Erythroblast (primary cell): ENCODE measurements around the gene CEP295NL.
"Not testable (repeated sequence)": the region's sequence is repeated elsewhere in the genome, so short reads cannot be mapped to it uniquely, and the experiment has no call there.

Experiments used
- DNase-seq, 2 experiments: peaks; one replicate each; lab custom pipeline; 2025; lab: John Stamatoyannopoulos, UW
- GATA1 ChIP-seq: IDR thresholded peaks from 2 replicates; pipeline ENCODE4 v1.6.1; 2011; ENCODE audit warnings: low read depth, mild to moderate bottlenecking, control low read depth, low read length, moderate library complexity
- POLR2A ChIP-seq: IDR thresholded peaks from 2 replicates; pipeline ENCODE4 v1.6.1; 2011; ENCODE audit warnings: mild to moderate bottlenecking, low read length

CEP295NL gene

GRCh38 chr17:78905541-78905940 is 2.5 kb upstream of the CEP295NL start:
- no peak for DNase-seq

GRCh38 chr17:78905116-78905515 is 2.1 kb upstream of the CEP295NL start:
- TF ChIP-seq GATA1 (no peak), POLR2A (no peak)
- DNase-seq, result no peak

More at GRCh38 chr17:78905541-78905940, 2.5 kb upstream of the CEP295NL start:
- TF ChIP-seq GATA1, result no peak
- TF ChIP-seq POLR2A, result no peak

- DNase-seq, result no peak
- TF ChIP-seq POLR2A, result no peak
- no peak for TF ChIP-seq GATA1
Observed at GRCh38 chr17:78904371-78904770, 1.4 kb upstream of the CEP295NL start.

GRCh38 chr17:78902231-78902630 is 770 bp downstream of the CEP295NL start:
- DNase-seq, result not testable (repeated sequence)

GRCh38 chr17:78901806-78902205 is 1.2 kb downstream of the CEP295NL start:
- TF ChIP-seq POLR2A (no peak), GATA1 (no peak)

GRCh38 chr17:78900816-78901215 is 2.2 kb downstream of the CEP295NL start:
- DNase-seq, result no peak
- TF ChIP-seq GATA1 (no peak), POLR2A (no peak)

More at GRCh38 chr17:78901806-78902205, 1.2 kb downstream of the CEP295NL start:
- no peak for DNase-seq

- no peak for TF ChIP-seq POLR2A
- TF ChIP-seq GATA1, result no peak
- no peak for DNase-seq
Observed at GRCh38 chr17:78899361-78900260, 3.4 kb downstream of the CEP295NL start.

GRCh38 chr17:78898947-78899346 is 4.1 kb downstream of the CEP295NL start:
- no peak for TF ChIP-seq GATA1
- TF ChIP-seq POLR2A, result no peak
- DNase-seq, result no peak

GRCh38 chr17:78898075-78898836 is 4.7 kb downstream of the CEP295NL start:
- no peak for DNase-seq
- TF ChIP-seq GATA1 (no peak), POLR2A (no peak)

GRCh38 chr17:78897664-78898047 is 5.3 kb downstream of the CEP295NL start:
- no peak for TF ChIP-seq POLR2A
- no peak for TF ChIP-seq GATA1
- DNase-seq, result no peak

GRCh38 chr17:78896834-78897663 is 6.0 kb downstream of the CEP295NL start:
- no peak for TF ChIP-seq GATA1
- no peak for DNase-seq

GRCh38 chr17:78896091-78896833 is 6.7 kb downstream of the CEP295NL start:
- DNase-seq, result no peak
- TF ChIP-seq POLR2A (no peak), GATA1 (no peak)

GRCh38 chr17:78895322-78895721 is 7.7 kb downstream of the CEP295NL start:
- no peak for DNase-seq

More at GRCh38 chr17:78895322-78895721, 7.7 kb downstream of the CEP295NL start:
- TF ChIP-seq GATA1 (no peak), POLR2A (no peak)
